Naive thymus-derived CD4-positive, alpha-beta T cell (primary cell): ENCODE results near the gene C4orf50. TPM values are rescaled to one million over a fixed set of nuclear protein-coding genes. Genes with fewer than 3 reads are reported as not detected.

Source experiments
- ATAC-seq: fragments of 150-1000 bp; cut with Tn5 transposase; 2 replicates; pipeline ENCODE4 v1.10.0; 2021; ENCODE audit warnings: mild to moderate bottlenecking, moderate library complexity
- CTCF ChIA-PET: fragments of 350-600 bp; sonication (Branson Sonifier 250); formaldehyde crosslinking; loops from one replicate; lab custom pipeline; 2021; ENCODE audit warnings: antibody characterized with exemption; lab: Charles Lee
- POLR2A ChIA-PET: fragments of 350-600 bp; sonication (Branson Sonifier 250); formaldehyde crosslinking; loops from one replicate; lab custom pipeline; 2021; ENCODE audit warnings: antibody characterized with exemption, inconsistent platforms; lab: Charles Lee
- DNase-seq, 9 donors: peaks; one replicate each; pipeline versions ENCODE4 v3.0.0 to v3.0.0-alpha.2; 2020 to 2022; ENCODE audit warnings: mixed read lengths in 1 of 9
- H3K27ac ChIP-seq: one replicate; pipeline ENCODE4 v1.7.0; 2013; ENCODE audit warnings: mild to moderate bottlenecking, low read depth, low read length, moderate library complexity
- H3K27me3 ChIP-seq, 2 donors: one replicate each; pipeline ENCODE4 v1.7.0; 2013; ENCODE audit warnings: low read length in 2 of 2, mild to moderate bottlenecking in 2 of 2, moderate library complexity in 2 of 2; ENCODE audit not compliant: control insufficient read depth in 2 of 2, insufficient read depth in 2 of 2
- H3K36me3 ChIP-seq, 3 experiments: 1 replicate in 2 of 3; 2 replicates in 1 of 3; pipeline ENCODE4 v1.7.0; 2013; ENCODE audit warnings: low read length in 3 of 3, mild to moderate bottlenecking in 3 of 3, moderate library complexity in 1 of 3; ENCODE audit not compliant: insufficient read depth in 3 of 3, control insufficient read depth in 2 of 3
- H3K4me1 ChIP-seq, 2 donors: one replicate each; pipeline ENCODE4 v1.7.0; 2013; ENCODE audit warnings: low read length in 2 of 2, mild to moderate bottlenecking in 2 of 2, moderate library complexity in 1 of 2; ENCODE audit not compliant: control insufficient read depth in 2 of 2, insufficient read depth in 2 of 2
- H3K4me3 ChIP-seq: 2 replicates; pipeline ENCODE4 v1.7.0; 2013; ENCODE audit warnings: mild to moderate bottlenecking, low read length
- H3K9me3 ChIP-seq, 3 experiments: 1 replicate in 2 of 3; 2 replicates in 1 of 3; pipeline ENCODE4 v1.7.0; 2013; ENCODE audit warnings: low read length in 3 of 3; ENCODE audit not compliant: control insufficient read depth in 2 of 3
- H3K27ac Mint-ChIP-seq, 9 donors: one replicate each; pipeline ENCODE4 v1.8.0; 2020 to 2022; ENCODE audit warnings: mixed read lengths in 9 of 9, mild to moderate bottlenecking in 8 of 9, moderate library complexity in 5 of 9, inconsistent platforms in 2 of 9
- H3K27me3 Mint-ChIP-seq, 5 donors: one replicate each; pipeline ENCODE4 v1.8.0; 2021 to 2022; ENCODE audit warnings: mixed read lengths in 5 of 5, mild to moderate bottlenecking in 1 of 5
- H3K36me3 Mint-ChIP-seq, 5 donors: one replicate each; pipeline ENCODE4 v1.8.0; 2020 to 2022; ENCODE audit warnings: mixed read lengths in 5 of 5, mild to moderate bottlenecking in 3 of 5, inconsistent platforms in 1 of 5
- H3K4me1 Mint-ChIP-seq, 7 donors: one replicate each; pipeline ENCODE4 v1.8.0; 2020 to 2022; ENCODE audit warnings: mixed read lengths in 7 of 7, mild to moderate bottlenecking in 3 of 7, inconsistent platforms in 1 of 7
- H3K4me3 Mint-ChIP-seq, 10 donors: one replicate each; pipeline ENCODE4 v1.8.0; 2020 to 2022; ENCODE audit warnings: mild to moderate bottlenecking in 10 of 10, mixed read lengths in 10 of 10, moderate library complexity in 6 of 10, inconsistent platforms in 2 of 10
- H3K9me3 Mint-ChIP-seq, 11 donors: one replicate each; pipeline ENCODE4 v1.8.0; 2020 to 2022; ENCODE audit warnings: mixed read lengths in 11 of 11, mild to moderate bottlenecking in 4 of 11, inconsistent platforms in 1 of 11, moderate library complexity in 1 of 11
- intact Hi-C, 2 donors: fragments of 100-400 bp; cut with micrococcal nuclease; formaldehyde crosslinking; loops; one replicate each; pipeline ENCODE4 v1.15.1; 2023
- polyA plus RNA-seq, 2 donors: library from polyadenylated mRNA; unstranded; fragments of 300-500 nt; fragmentation: Illumina TruSeq; gene quantifications; one replicate each; pipeline ENCODE4 v1.2.3, GENCODE V29; 2021
- total RNA-seq, 6 experiments: library from RNA in 5 of 6; stranded (reverse) in 5 of 6; gene quantifications; 1 replicate in 5 of 6; 2 replicates in 1 of 6; pipeline ENCODE4 v1.2.3 and lab custom pipeline; 2021 to 2026

The C4orf50 gene
- total and polyA plus RNA-seq, 7 experiments from 2014 or later: 0.08 to 0.87 (median 0.54) TPM; not detected in 4

DNA sequence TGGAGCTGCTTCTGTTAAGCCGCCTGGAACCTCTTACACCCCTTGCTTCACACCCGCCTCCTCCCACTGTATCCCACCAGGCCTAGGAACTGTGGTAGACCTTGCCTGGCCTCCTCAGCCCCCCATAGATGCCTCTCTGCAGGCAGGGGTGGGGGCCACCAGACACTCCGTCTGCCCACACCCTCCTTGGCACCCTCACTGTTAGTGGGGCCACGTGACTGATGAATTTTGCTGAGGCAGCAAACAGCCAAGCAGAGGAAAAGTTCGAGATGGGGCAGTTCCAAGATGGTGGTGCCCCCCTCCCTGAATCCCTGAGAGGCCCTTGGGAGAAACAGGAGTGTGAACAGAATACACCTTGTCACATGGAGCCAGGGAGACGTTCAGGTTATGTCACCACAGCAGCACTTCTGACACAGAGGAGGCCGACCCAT is 41.2 kb upstream of the C4orf50 start:
- intact Hi-C loops: no loop called here
- Histone ChIP-seq H3K27ac (no peak overlapping the region), H3K4me1 (no peaks in the 10 kb centered on the region), H3K27me3 (no peaks in the 10 kb centered on the region), H3K36me3 (peaks cover 0 to 32% (median 0%) of the 10 kb centered on the region in 3 experiments), H3K9me3 (peaks cover 6 to 33% (median 12%) of the 10 kb centered on the region in 3 experiments), H3K4me3 (no peak overlapping the region)
- Mint-ChIP-seq H3K27me3 (peaks cover 0 to 14% (median 0%) of the 10 kb centered on the region in 5 donors), H3K4me1 (no peaks in the 10 kb centered on the region), H3K4me3 (no peak overlapping the region), H3K36me3 (peaks cover 0 to 53% (median 0%) of the 10 kb centered on the region in 5 donors), H3K27ac (no peak overlapping the region), H3K9me3 (peaks cover 6 to 39% (median 16%) of the 10 kb centered on the region in 11 donors)
- DNase-seq (no peak), ATAC-seq (no peak)
- ChIA-PET CTCF (no interaction called here), POLR2A (no interaction called here)

- Histone ChIP-seq H3K4me3 (no peak overlapping the region), H3K4me1 (no peaks in the 10 kb centered on the region), H3K36me3 (peaks cover 0 to 32% (median 0%) of the 10 kb centered on the region in 3 experiments), H3K9me3 (peaks cover 6 to 33% (median 12%) of the 10 kb centered on the region in 3 experiments), H3K27me3 (no peaks in the 10 kb centered on the region), H3K27ac (no peak overlapping the region)
- peak overlapping the region in 1 of 10 donors; percentile 38 for H3K4me3 Mint-ChIP-seq
- H3K4me1 Mint-ChIP-seq: no peaks in the 10 kb centered on the region
- peaks cover 6 to 39% (median 16%) of the 10 kb centered on the region in 11 donors for H3K9me3 Mint-ChIP-seq
- ChIA-PET POLR2A (no interaction called here), CTCF (no interaction called here)
- peaks cover 0 to 52% (median 0%) of the 10 kb centered on the region in 5 donors for H3K36me3 Mint-ChIP-seq
- ATAC-seq (no peak), DNase-seq (no peak)
- intact Hi-C loops: no loop called here
- H3K27me3 Mint-ChIP-seq: peaks cover 0 to 12% (median 0%) of the 10 kb centered on the region in 5 donors
- H3K27ac Mint-ChIP-seq: no peak overlapping the region
These were observed 40.5 kb upstream of the C4orf50 start for GRCh38 chr4:6058531-6059374.

GRCh38 chr4:6056976-6057766 is 38.9 kb upstream of the C4orf50 start:
- H3K9me3 ChIP-seq: peaks cover 6 to 33% (median 12%) of the 10 kb centered on the region in 3 experiments
- intact Hi-C loops: no loop called here
- ChIA-PET CTCF (no interaction called here), POLR2A (no interaction called here)
- H3K27me3 ChIP-seq: no peaks in the 10 kb centered on the region
- DNase-seq (no peak), ATAC-seq (no peak)
- no peaks in the 10 kb centered on the region for H3K4me1 ChIP-seq
- Mint-ChIP-seq H3K9me3 (peaks cover 4 to 39% (median 14%) of the 10 kb centered on the region in 11 donors), H3K27me3 (peaks cover 0 to 5% (median 0%) of the 10 kb centered on the region in 5 donors), H3K4me3 (no peak overlapping the region), H3K27ac (no peak overlapping the region), H3K4me1 (no peaks in the 10 kb centered on the region), H3K36me3 (peaks cover 0 to 43% (median 0%) of the 10 kb centered on the region in 5 donors)
- H3K36me3 ChIP-seq: peaks cover 0 to 32% (median 0%) of the 10 kb centered on the region in 3 experiments
- no peak overlapping the region for H3K27ac ChIP-seq
- H3K4me3 ChIP-seq: no peak overlapping the region

GRCh38 chr4:6055436-6055835 is 37.2 kb upstream of the C4orf50 start:
- Histone ChIP-seq H3K9me3 (peaks cover 6 to 32% (median 10%) of the 10 kb centered on the region in 3 experiments), H3K27ac (no peak overlapping the region), H3K27me3 (no peaks in the 10 kb centered on the region), H3K4me1 (no peaks in the 10 kb centered on the region), H3K36me3 (peaks cover 0 to 25% (median 0%) of the 10 kb centered on the region in 3 experiments), H3K4me3 (no peak overlapping the region)
- DNase-seq: no peak
- ChIA-PET CTCF (no interaction called here), POLR2A (no interaction called here)
- H3K27me3 Mint-ChIP-seq: peaks cover 0 to 8% (median 0%) of the 10 kb centered on the region in 5 donors
- peaks cover 0 to 30% (median 0%) of the 10 kb centered on the region in 5 donors for H3K36me3 Mint-ChIP-seq
- H3K4me1 Mint-ChIP-seq: no peaks in the 10 kb centered on the region
- H3K4me3 Mint-ChIP-seq: no peak overlapping the region
- intact Hi-C loops: no loop called here
- H3K9me3 Mint-ChIP-seq: peaks cover 3 to 28% (median 12%) of the 10 kb centered on the region in 11 donors
- no peak overlapping the region for H3K27ac Mint-ChIP-seq
- ATAC-seq: no peak

DNA sequence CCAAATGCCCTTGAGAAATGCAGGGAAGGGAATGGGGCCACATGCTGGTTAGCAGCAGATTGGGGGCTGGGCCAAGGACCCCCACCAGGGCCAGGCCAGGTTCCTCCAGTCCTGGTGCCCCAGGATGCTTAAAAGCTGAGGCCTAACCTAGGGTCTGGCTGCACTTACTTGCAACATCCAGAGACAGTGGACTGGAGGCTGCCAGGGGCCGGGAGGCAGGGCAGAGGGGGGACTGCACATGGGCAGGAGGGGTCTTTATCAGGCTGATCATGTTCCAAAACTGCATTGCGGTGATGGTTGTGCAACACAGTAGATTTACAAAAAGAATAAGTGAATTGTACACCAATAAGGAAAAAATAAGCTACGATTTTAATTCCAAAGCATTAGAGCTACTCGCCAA is 36.8 kb upstream of the C4orf50 start:
- Histone ChIP-seq H3K27ac (no peak overlapping the region), H3K9me3 (peaks cover 6 to 28% (median 7%) of the 10 kb centered on the region in 3 experiments), H3K27me3 (no peaks in the 10 kb centered on the region), H3K4me1 (no peaks in the 10 kb centered on the region), H3K4me3 (no peak overlapping the region), H3K36me3 (peaks cover 0 to 21% (median 0%) of the 10 kb centered on the region in 3 experiments)
- no peak overlapping the region for H3K27ac Mint-ChIP-seq
- POLR2A ChIA-PET: no interaction called here
- ATAC-seq (no peak), DNase-seq (no peak)
- H3K36me3 Mint-ChIP-seq: peaks cover 0 to 26% (median 0%) of the 10 kb centered on the region in 5 donors
- H3K4me1 Mint-ChIP-seq: no peaks in the 10 kb centered on the region
- peaks cover 0 to 24% (median 10%) of the 10 kb centered on the region in 11 donors for H3K9me3 Mint-ChIP-seq
- CTCF ChIA-PET: no interaction called here
- peaks cover 0 to 9% (median 0%) of the 10 kb centered on the region in 5 donors for H3K27me3 Mint-ChIP-seq
- intact Hi-C loops: no loop called here
- H3K4me3 Mint-ChIP-seq: no peak overlapping the region

DNA sequence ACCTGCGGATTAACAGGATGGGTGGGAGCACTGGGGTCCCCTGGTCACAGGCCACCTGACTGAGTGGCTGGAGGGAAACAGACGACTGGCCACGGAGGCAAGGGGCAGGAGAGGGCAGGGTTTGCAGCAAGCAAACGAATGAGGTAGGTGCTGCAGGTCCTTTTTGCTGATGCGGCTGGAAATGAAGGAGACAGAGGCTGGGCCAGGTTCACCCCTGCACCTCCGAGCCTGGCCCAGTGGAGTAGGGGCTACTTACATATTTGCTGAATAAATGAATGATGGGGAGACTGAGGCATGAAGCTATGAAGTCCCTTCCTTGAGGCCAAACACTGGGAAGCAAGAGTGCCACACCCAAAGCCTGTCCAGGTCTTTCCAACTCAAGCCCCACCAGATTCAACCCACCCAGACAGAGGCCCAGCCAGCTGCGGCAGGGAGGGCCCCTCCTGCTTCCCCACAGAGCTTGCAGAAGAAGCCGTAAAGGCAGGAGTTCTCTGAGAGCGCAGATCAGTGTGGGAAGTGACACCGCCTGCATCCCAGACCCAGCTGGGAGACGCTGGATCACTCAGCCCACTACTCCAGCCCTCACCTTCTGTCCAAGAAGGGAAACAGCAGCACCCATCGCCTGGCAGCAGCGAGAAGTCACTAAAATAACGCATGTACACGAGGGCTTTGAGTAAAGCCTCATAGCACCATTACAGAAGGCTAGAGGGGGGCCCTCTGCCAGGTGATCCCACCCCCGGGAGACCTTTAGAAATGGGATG is 36.1 kb upstream of the C4orf50 start:
- Mint-ChIP-seq H3K4me1 (no peaks in the 10 kb centered on the region), H3K27ac (no peak overlapping the region), H3K36me3 (peaks cover 0 to 19% (median 0%) of the 10 kb centered on the region in 5 donors), H3K27me3 (peaks cover 0 to 9% (median 0%) of the 10 kb centered on the region in 5 donors), H3K9me3 (peaks cover 0 to 20% (median 10%) of the 10 kb centered on the region in 11 donors), H3K4me3 (no peak overlapping the region)
- POLR2A ChIA-PET: no interaction called here
- Histone ChIP-seq H3K4me1 (no peaks in the 10 kb centered on the region), H3K36me3 (peaks cover 0 to 16% (median 0%) of the 10 kb centered on the region in 3 experiments), H3K4me3 (no peak overlapping the region), H3K27ac (no peak overlapping the region), H3K9me3 (peaks cover 6 to 21% (median 7%) of the 10 kb centered on the region in 3 experiments), H3K27me3 (no peaks in the 10 kb centered on the region)
- ATAC-seq (no peak), DNase-seq (no peak)
- CTCF ChIA-PET: interaction anchor here (0.6 kb wide), 1 partner anchor 1155 kb away, joined by 4 read pairs; no protein-coding TSS in a partner anchor
- intact Hi-C loops: no loop called here
